ENCODE measurements around the gene DCBLD2. TPM values are rescaled to one million over a fixed set of nuclear protein-coding genes. Genes with fewer than 3 reads are reported as not detected.

DCBLD2 gene
- total RNA-seq, 2 donors from 2014 or later, result 15.3 to 22.4 TPM

- Histone ChIP-seq H3K36me3 (replicated peaks in 1 of 2; ENCODE audit: insufficient read depth in 1 of 2, low read depth in 2 of 2) (no peaks in the 10 kb centered on the region), H3K9me3 (peaks cover 0 to 4% (median 0%) of the 10 kb centered on the region in 3 donors), H3K27ac (no peak overlapping the region), H3K27me3 (no peaks in the 10 kb centered on the region), H3K4me3 (no peak overlapping the region), H3K4me1 (no peaks in the 10 kb centered on the region)
- intact Hi-C loops (cut with DNase I), result no loop called here
- WGBS, 2 donors, result 0 to 17% methylated on average over 1 of the region's 1 CpG
- ATAC-seq, result no peak
- no peak for TF ChIP-seq POLR2A (IDR thresholded peaks at IDR 0.05)
- TF ChIP-seq CTCF (IDR thresholded peaks at IDR 0.05), result no peak
- DNase-seq, result no peak
These were observed 74.1 kb downstream of the DCBLD2 start for GRCh38 chr3:98827221-98827920.

- 90% methylated on average over 3 of the region's 3 CpGs for whole genome bisulfite sequencing, 2 donors
- H3K4me3 ChIP-seq, result no peak overlapping the region
- H3K27me3 ChIP-seq, result no peaks in the 10 kb centered on the region
- DNase-seq (no peak), ATAC-seq (no peak)
- H3K9me3 ChIP-seq, result peaks cover 0 to 4% (median 0%) of the 10 kb centered on the region in 3 donors
- H3K27ac ChIP-seq, result no peak overlapping the region
- intact Hi-C loops (cut with DNase I), result no loop called here
- H3K36me3 ChIP-seq (replicated peaks in 1 of 2; ENCODE audit: insufficient read depth in 1 of 2, low read depth in 2 of 2), result no peaks in the 10 kb centered on the region
- no peaks in the 10 kb centered on the region for H3K4me1 ChIP-seq
- TF ChIP-seq CTCF (IDR thresholded peaks at IDR 0.05), result no peak
- TF ChIP-seq POLR2A (IDR thresholded peaks at IDR 0.05), result no peak
These were observed 75.4 kb downstream of the DCBLD2 start for GRCh38 chr3:98826126-98826525.

GRCh38 chr3:98824256-98824655 is 77.2 kb downstream of the DCBLD2 start:
- no peak overlapping the region for H3K4me3 ChIP-seq
- ATAC-seq, result no peak
- H3K27me3 ChIP-seq, result no peaks in the 10 kb centered on the region
- WGBS, 2 donors, result 87 to 93% methylated on average over 6 of the region's 6 CpGs
- no peak for TF ChIP-seq CTCF (IDR thresholded peaks at IDR 0.05)
- no peak for TF ChIP-seq POLR2A (IDR thresholded peaks at IDR 0.05)
- H3K4me1 ChIP-seq, result no peaks in the 10 kb centered on the region
- no peaks in the 10 kb centered on the region for H3K36me3 ChIP-seq (replicated peaks in 1 of 2; ENCODE audit: insufficient read depth in 1 of 2, low read depth in 2 of 2)
- H3K9me3 ChIP-seq, result peaks cover 0 to under 1% (median 0%) of the 10 kb centered on the region in 3 donors
- H3K27ac ChIP-seq, result no peak overlapping the region
- DNase-seq, result no peak
- intact Hi-C loops (cut with DNase I), result no loop called here

- WGBS, 2 donors, result 92 to 93% methylated on average over 4 of the region's 4 CpGs
- no peaks in the 10 kb centered on the region for H3K27me3 ChIP-seq
- no peaks in the 10 kb centered on the region for H3K36me3 ChIP-seq (replicated peaks in 1 of 2; ENCODE audit: insufficient read depth in 1 of 2, low read depth in 2 of 2)
- H3K9me3 ChIP-seq, result no peaks in the 10 kb centered on the region
- DNase-seq (no peak), ATAC-seq (no peak)
- intact Hi-C loops (cut with DNase I), result no loop called here
- TF ChIP-seq POLR2A (IDR thresholded peaks at IDR 0.05), result no peak
- no peak for TF ChIP-seq CTCF (IDR thresholded peaks at IDR 0.05)
- H3K27ac ChIP-seq, result no peak overlapping the region
- no peaks in the 10 kb centered on the region for H3K4me1 ChIP-seq
- no peak overlapping the region for H3K4me3 ChIP-seq
These were observed 77.7 kb downstream of the DCBLD2 start for GRCh38 chr3:98823791-98824190.

- no peaks in the 10 kb centered on the region for H3K9me3 ChIP-seq
- ATAC-seq, result no peak
- TF ChIP-seq CTCF (IDR thresholded peaks at IDR 0.05), result no peak
- TF ChIP-seq POLR2A (IDR thresholded peaks at IDR 0.05), result no peak
- H3K36me3 ChIP-seq (replicated peaks in 1 of 2; ENCODE audit: insufficient read depth in 1 of 2, low read depth in 2 of 2), result no peaks in the 10 kb centered on the region
- 78 to 88% methylated on average over 3 of the region's 3 CpGs for WGBS, 2 donors
- no peak for DNase-seq
- no peaks in the 10 kb centered on the region for H3K27me3 ChIP-seq
- no peak overlapping the region for H3K4me3 ChIP-seq
- H3K27ac ChIP-seq, result no peak overlapping the region
- intact Hi-C loops (cut with DNase I), result loop anchor here (2.0 kb wide), 1 partner anchor 172 kb away; no protein-coding TSS in a partner anchor
- H3K4me1 ChIP-seq, result no peaks in the 10 kb centered on the region
These were observed 80.4 kb downstream of the DCBLD2 start for GRCh38 chr3:98821063-98821462.

Data from body of pancreas (tissue), 4 donors.